ENCODE data around the gene KRTAP5-3. TPM values are rescaled to one million over a fixed set of nuclear protein-coding genes. Genes with fewer than 3 reads are reported as not detected.

Gene KRTAP5-3
- total and polyA plus RNA-seq, 2 of the 8 experiments (the other 6 are each of a cell fraction or from before 2014, with no cell fraction given) = not detected

DNA sequence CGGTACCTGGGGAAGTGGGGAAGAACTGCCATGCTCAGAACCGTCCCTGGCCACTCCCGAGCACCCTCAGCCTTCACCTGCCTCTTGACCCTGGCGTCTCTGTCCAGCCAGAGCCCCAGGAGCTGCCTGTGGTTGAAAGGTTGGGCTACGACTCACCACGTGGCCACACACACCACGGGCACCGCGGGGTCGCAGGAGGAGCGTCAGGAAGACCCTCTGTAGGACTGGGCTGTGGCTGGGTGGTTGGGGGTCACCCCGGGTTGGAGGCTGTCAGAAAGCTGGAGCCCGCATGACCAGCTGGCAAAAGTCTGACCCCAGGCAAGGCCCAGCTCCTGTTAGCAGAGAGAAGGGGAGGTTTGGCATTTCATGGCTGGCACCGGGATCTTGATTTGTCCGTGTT is 32.8 kb upstream of the KRTAP5-3 start:
- no peaks in the 10 kb centered on the region for H4K20me1 ChIP-seq (replicated peaks in 1 of 2; ENCODE audit: control insufficient read depth in 1 of 2, insufficient read depth in 2 of 2, low read length in 2 of 2)
- FAIRE-seq (no peak), DNase-seq (ENCODE audit: low read depth in 1 of 2, low spot score in 2 of 2) (no peak)
- H4K91ac ChIP-seq (replicated peaks; ENCODE audit: insufficient read length, low read length) = no peak overlapping the region
- no peak overlapping the region for H3K14ac ChIP-seq (ENCODE audit: insufficient read length)
- no peak overlapping the region for H4K5ac ChIP-seq (ENCODE audit: insufficient read length, low read depth, low read length)
- no peaks in the 10 kb centered on the region for H3K36me3 ChIP-seq (ENCODE audit: control insufficient read depth in 2 of 4, insufficient read depth in 4 of 4, low read length in 3 of 4)
- H2AK5ac ChIP-seq (ENCODE audit: low read depth, low read length) = no peak overlapping the region; the same call in 1 of the 2 replicates
- no peak overlapping the region for H2BK12ac ChIP-seq (ENCODE audit: low read depth, low read length)
- H3K79me1 ChIP-seq (ENCODE audit: low read depth, low read length) = no peaks in the 10 kb centered on the region
- no peak overlapping the region for H3K56ac ChIP-seq (replicated peaks; ENCODE audit: insufficient read length, low read depth, low read length)
- H3K4ac ChIP-seq (replicated peaks; ENCODE audit: insufficient read length, low read depth, low read length) = no peak overlapping the region
- H3K4me3 ChIP-seq (ENCODE audit: extremely low read depth in 1 of 4, insufficient read depth in 2 of 4, low read depth in 3 of 4, low read length in 4 of 4) = no peak overlapping the region
- no peak overlapping the region for H3K23ac ChIP-seq (ENCODE audit: insufficient read length)
- H2AFZ ChIP-seq (ENCODE audit: low read length) = no peak overlapping the region
- no peak overlapping the region for H4K8ac ChIP-seq (ENCODE audit: extremely low read depth, insufficient read depth, low read length)
- H3K27me3 ChIP-seq (replicated peaks in 1 of 4; ENCODE audit: control insufficient read depth in 3 of 4, extremely low read depth in 1 of 4, insufficient read depth in 3 of 4, low read length in 3 of 4) = peaks cover 0 to 2% (median 0%) of the 10 kb centered on the region in 4 experiments; a peak in 1 of 7 replicates
- no peak overlapping the region for H3K4me2 ChIP-seq (ENCODE audit: insufficient read depth in 1 of 2, low read depth in 2 of 2, low read length in 2 of 2)
- no peak overlapping the region for H2BK20ac ChIP-seq (ENCODE audit: low read length)
- no peak overlapping the region for H3K18ac ChIP-seq (ENCODE audit: extremely low read depth, low read length)
- no peaks in the 10 kb centered on the region for H3K79me2 ChIP-seq (ENCODE audit: control insufficient read depth in 1 of 2, insufficient read depth in 2 of 2, low read length in 2 of 2)
- no peak overlapping the region for H2BK15ac ChIP-seq (ENCODE audit: low read length)
- no peak overlapping the region for H3K9ac ChIP-seq (replicated peaks in 1 of 4; ENCODE audit: extremely low read depth in 1 of 4, low read depth in 3 of 4, low read length in 3 of 4)
- ChIA-PET POLR2A (ENCODE audit: partially characterized antibody) (no interaction called here), CTCF (ENCODE audit: partially characterized antibody) (interaction anchor here (0.6 to 4.9 kb wide), 27 partner anchors 10 to 621 kb away, joined by 3 to 47 read pairs (median 4); partner anchors contain the start of genes KRTAP5-3 and KRTAP5-5)
- H2BK120ac ChIP-seq (replicated peaks; ENCODE audit: low read depth, low read length) = no peak overlapping the region
- H3K9me3 ChIP-seq (ENCODE audit: insufficient read depth in 2 of 2, low read depth in 1 of 2, low read length in 1 of 2) = no peaks in the 10 kb centered on the region
- H3K23me2 ChIP-seq (ENCODE audit: low read depth, low read length) = no peaks in the 10 kb centered on the region; the same call in 1 of the 2 replicates
- no peak overlapping the region for H3K27ac ChIP-seq (ENCODE audit: low read depth, low read length)
- H3K4me1 ChIP-seq (replicated peaks in 1 of 4; ENCODE audit: control insufficient read depth in 3 of 4, insufficient read depth in 4 of 4, low read length in 3 of 4) = no peaks in the 10 kb centered on the region; a peak in 1 of 7 replicates
- no peak overlapping the region for H2BK5ac ChIP-seq (ENCODE audit: low read depth, low read length)
- 89% methylated on average over 15 of the region's 15 CpGs; no CpG with 5 or more reads in 1 of the 2 experiments for WGBS, 2 experiments (ENCODE audit: extremely low coverage in 1 of 2, insufficient coverage in 1 of 2, insufficient read length in 1 of 2, insufficient replicate concordance in 2 of 2, low coverage in 1 of 2, low lambda C conversion rate in 2 of 2, missing lambda C conversion rate in 1 of 2)
- TF ChIP-seq CBX5 (IDR thresholded peaks at IDR 0.05; ENCODE audit: low read depth, low read length) = no peak
- no peak for TF ChIP-seq SIN3A (conservative IDR thresholded peaks at IDR 0.05 in 1 of 2, IDR thresholded peaks at IDR 0.05 in 1 of 2; ENCODE audit: low read depth in 1 of 2, low read length in 2 of 2)
- TF ChIP-seq KDM4A (IDR thresholded peaks at IDR 0.05; ENCODE audit: low read depth, low read length, severe bottlenecking) = no peak
- TF ChIP-seq, protein P1, sequence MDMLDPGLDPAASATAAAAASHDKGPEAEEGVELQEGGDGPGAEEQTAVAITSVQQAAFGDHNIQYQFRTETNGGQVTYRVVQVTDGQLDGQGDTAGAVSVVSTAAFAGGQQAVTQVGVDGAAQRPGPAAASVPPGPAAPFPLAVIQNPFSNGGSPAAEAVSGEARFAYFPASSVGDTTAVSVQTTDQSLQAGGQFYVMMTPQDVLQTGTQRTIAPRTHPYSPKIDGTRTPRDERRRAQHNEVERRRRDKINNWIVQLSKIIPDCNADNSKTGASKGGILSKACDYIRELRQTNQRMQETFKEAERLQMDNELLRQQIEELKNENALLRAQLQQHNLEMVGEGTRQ (IDR thresholded peaks at IDR 0.05; ENCODE audit: low read length) = no peak
- no peak for TF ChIP-seq CBX8 (IDR thresholded peaks at IDR 0.05; ENCODE audit: borderline replicate concordance, low read depth, low read length)
- no peak for TF ChIP-seq RNF2 (IDR thresholded peaks at IDR 0.05; ENCODE audit: borderline replicate concordance, low read depth, low read length, missing control alignments, poor library complexity, severe bottlenecking)
- TF ChIP-seq EGR1 (IDR thresholded peaks at IDR 0.05; ENCODE audit: borderline replicate concordance, low read depth, low read length) = no peak
- TF ChIP-seq SP1 (IDR thresholded peaks at IDR 0.05; ENCODE audit: low read depth, low read length) = no peak
- TF ChIP-seq, protein P2, sequence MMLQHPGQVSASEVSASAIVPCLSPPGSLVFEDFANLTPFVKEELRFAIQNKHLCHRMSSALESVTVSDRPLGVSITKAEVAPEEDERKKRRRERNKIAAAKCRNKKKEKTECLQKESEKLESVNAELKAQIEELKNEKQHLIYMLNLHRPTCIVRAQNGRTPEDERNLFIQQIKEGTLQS (IDR thresholded peaks at IDR 0.05; ENCODE audit: insufficient read depth, low read depth, low read length) = no peak
- TF ChIP-seq TCF12 (IDR thresholded peaks at IDR 0.05; ENCODE audit: low read depth, low read length) = no peak
- TF ChIP-seq, protein P3, sequence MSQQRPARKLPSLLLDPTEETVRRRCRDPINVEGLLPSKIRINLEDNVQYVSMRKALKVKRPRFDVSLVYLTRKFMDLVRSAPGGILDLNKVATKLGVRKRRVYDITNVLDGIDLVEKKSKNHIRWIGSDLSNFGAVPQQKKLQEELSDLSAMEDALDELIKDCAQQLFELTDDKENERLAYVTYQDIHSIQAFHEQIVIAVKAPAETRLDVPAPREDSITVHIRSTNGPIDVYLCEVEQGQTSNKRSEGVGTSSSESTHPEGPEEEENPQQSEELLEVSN (IDR thresholded peaks at IDR 0.05) = no peak

Data from H1 (cell line).